B cell (primary cell): Measurements from ENCODE around the gene SPECC1L.

Source experiments
- CTCF ChIP-seq: fragments of 200-600 bp; IDR thresholded peaks from one replicate; pipeline ENCODE4 v1.8.0; 2022; ENCODE audit warnings: antibody characterized with exemption, mild to moderate bottlenecking
- EZH2 ChIP-seq: IDR thresholded peaks from 2 replicates; pipeline ENCODE4 v1.6.1; 2012; ENCODE audit warnings: borderline replicate concordance, low read depth, mild to moderate bottlenecking, moderate library complexity, low read length; ENCODE audit not compliant: insufficient read depth, poor library complexity, severe bottlenecking

GRCh38 chr22:24465975-24466374, 195.3 kb downstream of the SPECC1L start:
- TF ChIP-seq CTCF (no peak), EZH2 (no peak)
